Endothelial cell of umbilical vein (primary cell): Measurements from ENCODE around the gene PRPS1. TPM values are rescaled to one million over a fixed set of nuclear protein-coding genes. Genes with fewer than 3 reads are reported as not detected.

Source experiments
- polyA plus RNA-seq, 4 experiments: library from polyadenylated mRNA; depleted of rRNA in 3 of 4; stranded (reverse) in 3 of 4; unstranded in 1 of 4; fragments of >200 nt; gene quantifications; 2 replicates each; pipeline versions ENCODE4 v1.2.1 to v1.2.3, GENCODE V29; 2011 to 2012; ENCODE audit warnings: missing spikeins in 1 of 4
- total RNA-seq: library from RNA; stranded (reverse); gene quantifications from 2 replicates; pipeline ENCODE4 v1.2.3, GENCODE V29; 2021

The PRPS1 gene
- total and polyA plus RNA-seq, 2 donors (not counting 3 experiments of a cell fraction or from before 2014, with no cell fraction given), result 30.9 to 36.8 TPM

Other genes starting within 250 kb of the PRPS1 start
- gene FRMPD3, start 178.9 kb upstream of the PRPS1 start, total RNA-seq, result not detected in 2 replicates
- gene FRMPD3, start 178.9 kb upstream of the PRPS1 start, polyA plus RNA-seq, result not detected in 2 replicates
- gene TSC22D3, start 147.3 kb downstream of the PRPS1 start, total RNA-seq, result 21.1 and 29.1 TPM in 2 replicates
- gene TSC22D3, start 147.3 kb downstream of the PRPS1 start, polyA plus RNA-seq, result 24.7 and 37.4 TPM in 2 replicates
- gene NCBP2L, start 149.2 kb downstream of the PRPS1 start, total RNA-seq, result not detected in 2 replicates
- not detected in 2 replicates for gene NCBP2L, start 149.2 kb downstream of the PRPS1 start, polyA plus RNA-seq
- 23.0 and 25.3 TPM in 2 replicates for gene MID2, start 197.4 kb downstream of the PRPS1 start, total RNA-seq
- gene MID2, start 197.4 kb downstream of the PRPS1 start, polyA plus RNA-seq, result 16.4 and 19.8 TPM in 2 replicates